NCI-H460 (cell line): ENCODE data around the gene NFIB. TPM values are rescaled to one million over a fixed set of nuclear protein-coding genes. Genes with fewer than 3 reads are reported as not detected.
A peak's percentile ranks its signal among the peaks of the same experiment; 100 is the strongest.

Experiments
- DNase-seq: peaks from one replicate; pipeline ENCODE4 v3.0.0-alpha.2; 2016; ENCODE audit warnings: low read depth; ENCODE audit errors: extremely low read depth
- total RNA-seq: library from RNA; depleted of rRNA; stranded (reverse); fragments of >200 nt; shearing (Covaris generic); gene quantifications from 2 replicates; pipeline ENCODE4 v1.2.3, GENCODE V29; 2014

NFIB gene
- total RNA-seq, 1 experiment from 2014 or later: 20.8 TPM

GRCh38 chr9:14345354-14346230, 31.7 kb upstream of the NFIB start:
- no peak for DNase-seq

GRCh38 chr9:14344941-14345353, 31.0 kb upstream of the NFIB start:
- no peak for DNase-seq

- DNase-seq: no peak
These were observed 30.1 kb upstream of the NFIB start for GRCh38 chr9:14344053-14344524.

- no peak for DNase-seq
These were observed 29.5 kb upstream of the NFIB start for GRCh38 chr9:14343261-14344031.

- DNase-seq: no peak
These were observed 28.8 kb upstream of the NFIB start for GRCh38 chr9:14342736-14343135.

- DNase-seq: no peak
These were observed 27.6 kb upstream of the NFIB start for GRCh38 chr9:14341437-14342122.

GRCh38 chr9:14340994-14341393, 27.1 kb upstream of the NFIB start:
- DNase-seq: no peak

GRCh38 chr9:14340219-14340873, 26.4 kb upstream of the NFIB start:
- DNase-seq: no peak

- DNase-seq: no peak
These were observed 25.8 kb upstream of the NFIB start for GRCh38 chr9:14339746-14340145.

GRCh38 chr9:14337615-14338014, 23.7 kb upstream of the NFIB start:
- no peak for DNase-seq

GRCh38 chr9:14336244-14336643, 22.3 kb upstream of the NFIB start:
- DNase-seq: no peak

GRCh38 chr9:14331120-14331519, 17.2 kb upstream of the NFIB start:
- no peak for DNase-seq

GRCh38 chr9:14327036-14327435, 13.1 kb upstream of the NFIB start:
- DNase-seq: no peak

- DNase-seq: no peak
These were observed 12.4 kb upstream of the NFIB start for GRCh38 chr9:14326264-14326826.

GRCh38 chr9:14325147-14325546, 11.2 kb upstream of the NFIB start:
- DNase-seq: no peak

- no peak for DNase-seq
These were observed 10.2 kb upstream of the NFIB start for GRCh38 chr9:14323985-14324650.

GRCh38 chr9:14323083-14323971, 9.4 kb upstream of the NFIB start:
- no peak for DNase-seq

- DNase-seq: peak; percentile 87
These were observed 8.5 kb upstream of the NFIB start for GRCh38 chr9:14322211-14323082.
